ENCODE data around the gene RAET1L. TPM values are rescaled to one million over a fixed set of nuclear protein-coding genes. Genes with fewer than 3 reads are reported as not detected.
"Not testable (repeated sequence)": the region's sequence is repeated elsewhere in the genome, so short reads cannot be mapped to it uniquely, and the experiment has no call there.

Gene RAET1L
- total RNA-seq, 2 donors from 2014 or later: not detected

GRCh38 chr6:150018846-150019580, 6.3 kb downstream of the RAET1L start:
- no peaks in the 10 kb centered on the region for H3K36me3 Mint-ChIP-seq (ENCODE audit: low read depth)
- peaks cover 70% of the 10 kb centered on the region for H3K27me3 Mint-ChIP-seq (ENCODE audit: insufficient read depth)
- DNase-seq: peak; percentile 20
- no peak overlapping the region for H3K27ac Mint-ChIP-seq
- H3K4me3 Mint-ChIP-seq: no peak overlapping the region
- peaks cover 2% of the 10 kb centered on the region for H3K4me1 Mint-ChIP-seq
- Histone ChIP-seq H3K4me3 (ENCODE audit: low read length) (no peak overlapping the region), H3K27ac (ENCODE audit: low read depth, low read length) (no peak overlapping the region), H3K36me3 (ENCODE audit: control insufficient read depth, insufficient read depth, low read length) (no peaks in the 10 kb centered on the region), H3K4me1 (ENCODE audit: control insufficient read depth, insufficient read depth, low read length) (no peaks in the 10 kb centered on the region), H3K9ac (ENCODE audit: extremely low read depth, low read length, poor library complexity, severe bottlenecking) (no peak overlapping the region), H3K9me3 (ENCODE audit: control insufficient read depth, low read length) (no peaks in the 10 kb centered on the region), H3K27me3 (ENCODE audit: control insufficient read depth, insufficient read depth, low read length, poor library complexity, severe bottlenecking) (peaks cover 55% of the 10 kb centered on the region)
- H3K9me3 Mint-ChIP-seq: no peaks in the 10 kb centered on the region
- 44 to 51% methylated on average over 2 to 6 of the region's 6 CpGs for WGBS, 2 experiments (ENCODE audit: insufficient coverage in 1 of 2, insufficient read length in 1 of 2)
- TF ChIP-seq CTCF (conservative IDR thresholded peaks at IDR 0.05): no peak

GRCh38 chr6:150017186-150017521, 8.2 kb downstream of the RAET1L start:
- WGBS, 2 experiments (ENCODE audit: insufficient coverage in 1 of 2, insufficient read length in 1 of 2): 8 to 9% methylated on average over 2 to 5 of the region's 5 CpGs
- TF ChIP-seq CTCF (conservative IDR thresholded peaks at IDR 0.05): peak; percentile 37
- DNase-seq; H3K9me3 ChIP-seq (ENCODE audit: control insufficient read depth, low read length); H3K4me3 Mint-ChIP-seq; H3K4me3 ChIP-seq (ENCODE audit: low read length); H3K9ac ChIP-seq (ENCODE audit: extremely low read depth, low read length, poor library complexity, severe bottlenecking); H3K27ac Mint-ChIP-seq; H3K36me3 Mint-ChIP-seq (ENCODE audit: low read depth); H3K9me3 Mint-ChIP-seq; H3K36me3 ChIP-seq (ENCODE audit: control insufficient read depth, insufficient read depth, low read length); H3K27ac ChIP-seq (ENCODE audit: low read depth, low read length); H3K4me1 ChIP-seq (ENCODE audit: control insufficient read depth, insufficient read depth, low read length); H3K4me1 Mint-ChIP-seq: not testable (repeated sequence)
- H3K27me3 Mint-ChIP-seq (ENCODE audit: insufficient read depth): peaks cover 84% of the 10 kb centered on the region
- H3K27me3 ChIP-seq (ENCODE audit: control insufficient read depth, insufficient read depth, low read length, poor library complexity, severe bottlenecking): peaks cover 74% of the 10 kb centered on the region

- H3K36me3 Mint-ChIP-seq (ENCODE audit: low read depth): no peaks in the 10 kb centered on the region
- DNase-seq: peak; percentile 71
Measured at GRCh38 chr6:150016324-150017185, 8.8 kb downstream of the RAET1L start.

GRCh38 chr6:150015281-150016001, 9.9 kb downstream of the RAET1L start:
- H3K27ac ChIP-seq (ENCODE audit: low read depth, low read length); H3K36me3 Mint-ChIP-seq (ENCODE audit: low read depth); H3K4me3 Mint-ChIP-seq; H3K36me3 ChIP-seq (ENCODE audit: control insufficient read depth, insufficient read depth, low read length); H3K9ac ChIP-seq (ENCODE audit: extremely low read depth, low read length, poor library complexity, severe bottlenecking); H3K27ac Mint-ChIP-seq; H3K4me1 Mint-ChIP-seq; H3K9me3 ChIP-seq (ENCODE audit: control insufficient read depth, low read length); H3K4me1 ChIP-seq (ENCODE audit: control insufficient read depth, insufficient read depth, low read length); H3K4me3 ChIP-seq (ENCODE audit: low read length); H3K9me3 Mint-ChIP-seq: not testable (repeated sequence)
- DNase-seq: peak; percentile 56
- WGBS, 2 experiments (ENCODE audit: insufficient coverage in 1 of 2, insufficient read length in 1 of 2): 9 to 28% methylated on average over 4 to 15 of the region's 15 CpGs
- peaks cover 91% of the 10 kb centered on the region for H3K27me3 Mint-ChIP-seq (ENCODE audit: insufficient read depth)
- H3K27me3 ChIP-seq (ENCODE audit: control insufficient read depth, insufficient read depth, low read length, poor library complexity, severe bottlenecking): peaks cover 91% of the 10 kb centered on the region

More at GRCh38 chr6:150016324-150017185, 8.8 kb downstream of the RAET1L start:
- Mint-ChIP-seq H3K27me3 (ENCODE audit: insufficient read depth) (peaks cover 88% of the 10 kb centered on the region), H3K4me1 (peaks cover 3% of the 10 kb centered on the region), H3K27ac (no peak overlapping the region), H3K4me3 (no peak overlapping the region), H3K9me3 (no peaks in the 10 kb centered on the region)
- H3K4me3 ChIP-seq (ENCODE audit: low read length): no peak overlapping the region
- H3K9me3 ChIP-seq (ENCODE audit: control insufficient read depth, low read length): no peaks in the 10 kb centered on the region
- no peak overlapping the region for H3K9ac ChIP-seq (ENCODE audit: extremely low read depth, low read length, poor library complexity, severe bottlenecking)
- no peak overlapping the region for H3K27ac ChIP-seq (ENCODE audit: low read depth, low read length)
- peak; percentile 81 for TF ChIP-seq CTCF (conservative IDR thresholded peaks at IDR 0.05)
- no peaks in the 10 kb centered on the region for H3K36me3 ChIP-seq (ENCODE audit: control insufficient read depth, insufficient read depth, low read length)
- H3K4me1 ChIP-seq (ENCODE audit: control insufficient read depth, insufficient read depth, low read length): no peaks in the 10 kb centered on the region
- 17 to 28% methylated on average over 5 to 6 of the region's 6 CpGs for WGBS, 2 experiments (ENCODE audit: insufficient coverage in 1 of 2, insufficient read length in 1 of 2)
- peaks cover 80% of the 10 kb centered on the region for H3K27me3 ChIP-seq (ENCODE audit: control insufficient read depth, insufficient read depth, low read length, poor library complexity, severe bottlenecking)
